ENCODE measurements around the gene CMC4. TPM values are rescaled to one million over a fixed set of nuclear protein-coding genes. Genes with fewer than 3 reads are reported as not detected.
A peak's percentile ranks its signal among the peaks of the same experiment; 100 is the strongest.

CMC4 gene
- total RNA-seq, 1 donor from 2014 or later: 1.8 TPM

GRCh38 chrX:155071694-155072280, 851 bp upstream of the CMC4 start:
- Mint-ChIP-seq H3K27me3 (ENCODE audit: unreplicated experiment) (peaks cover 4% of the 10 kb centered on the region), H3K4me1 (ENCODE audit: low read depth, unreplicated experiment) (peaks cover 7% of the 10 kb centered on the region), H3K9me3 (ENCODE audit: unreplicated experiment) (peaks cover 2% of the 10 kb centered on the region), H3K36me3 (ENCODE audit: unreplicated experiment) (peaks cover 6% of the 10 kb centered on the region), H3K4me3 (ENCODE audit: unreplicated experiment) (peak overlapping the region; percentile 89), H3K27ac (ENCODE audit: unreplicated experiment) (peak overlapping the region; percentile 92)
- no peak for TF ChIP-seq CTCF (IDR thresholded peaks at IDR 0.05; ENCODE audit: partially characterized antibody, unreplicated experiment)
- peak; percentile 35 for DNase-seq

GRCh38 chrX:155070663-155070974, 317 bp downstream of the CMC4 start:
- Mint-ChIP-seq H3K27me3 (ENCODE audit: unreplicated experiment) (peaks cover 4% of the 10 kb centered on the region), H3K4me1 (ENCODE audit: low read depth, unreplicated experiment) (peaks cover 7% of the 10 kb centered on the region), H3K36me3 (ENCODE audit: unreplicated experiment) (peaks cover 5% of the 10 kb centered on the region), H3K27ac (ENCODE audit: unreplicated experiment) (no peak overlapping the region), H3K9me3 (ENCODE audit: unreplicated experiment) (peaks cover 2% of the 10 kb centered on the region), H3K4me3 (ENCODE audit: unreplicated experiment) (peak overlapping the region; percentile 76)
- TF ChIP-seq CTCF (IDR thresholded peaks at IDR 0.05; ENCODE audit: partially characterized antibody, unreplicated experiment): no peak
- DNase-seq: no peak

GRCh38 chrX:155070038-155070437, 898 bp downstream of the CMC4 start:
- TF ChIP-seq CTCF (IDR thresholded peaks at IDR 0.05; ENCODE audit: partially characterized antibody, unreplicated experiment): no peak
- no peaks in the 10 kb centered on the region for H3K36me3 Mint-ChIP-seq (ENCODE audit: unreplicated experiment)
- H3K4me3 Mint-ChIP-seq (ENCODE audit: unreplicated experiment): peak overlapping the region; percentile 76
- H3K4me1 Mint-ChIP-seq (ENCODE audit: low read depth, unreplicated experiment): peaks cover 7% of the 10 kb centered on the region
- peaks cover 2% of the 10 kb centered on the region for H3K9me3 Mint-ChIP-seq (ENCODE audit: unreplicated experiment)
- peaks cover 4% of the 10 kb centered on the region for H3K27me3 Mint-ChIP-seq (ENCODE audit: unreplicated experiment)
- H3K27ac Mint-ChIP-seq (ENCODE audit: unreplicated experiment): no peak overlapping the region
- DNase-seq: no peak

- Mint-ChIP-seq H3K9me3 (ENCODE audit: unreplicated experiment) (peaks cover 2% of the 10 kb centered on the region), H3K36me3 (ENCODE audit: unreplicated experiment) (no peaks in the 10 kb centered on the region), H3K4me3 (ENCODE audit: unreplicated experiment) (no peak overlapping the region), H3K27me3 (ENCODE audit: unreplicated experiment) (peaks cover 4% of the 10 kb centered on the region), H3K4me1 (ENCODE audit: low read depth, unreplicated experiment) (peaks cover 7% of the 10 kb centered on the region), H3K27ac (ENCODE audit: unreplicated experiment) (no peak overlapping the region)
- TF ChIP-seq CTCF (IDR thresholded peaks at IDR 0.05; ENCODE audit: partially characterized antibody, unreplicated experiment): no peak
- no peak for DNase-seq
Observed at GRCh38 chrX:155069414-155069813, 1.5 kb downstream of the CMC4 start.

- Mint-ChIP-seq H3K27me3 (ENCODE audit: unreplicated experiment) (no peaks in the 10 kb centered on the region), H3K27ac (ENCODE audit: unreplicated experiment) (no peak overlapping the region), H3K36me3 (ENCODE audit: unreplicated experiment) (no peaks in the 10 kb centered on the region), H3K9me3 (ENCODE audit: unreplicated experiment) (no peaks in the 10 kb centered on the region), H3K4me1 (ENCODE audit: low read depth, unreplicated experiment) (peaks cover 3% of the 10 kb centered on the region), H3K4me3 (ENCODE audit: unreplicated experiment) (no peak overlapping the region)
- TF ChIP-seq CTCF (IDR thresholded peaks at IDR 0.05; ENCODE audit: partially characterized antibody, unreplicated experiment): no peak
- no peak for DNase-seq
Observed at GRCh38 chrX:155068165-155068564, 2.8 kb downstream of the CMC4 start.

Data from glutamatergic neuron (in vitro differentiated cells).